Activated CD4-positive, alpha-beta T cell treated with anti-CD3 and anti-CD28 coated beads, Interleukin-10, Interleukin-2, amounts not matched to agents 100 ng/mL and 50 ng/mL, durations not matched to agents 16 hours and 8 hours (primary cell): Measurements from ENCODE around the gene RNF125.

ENCODE experiments used
- DNase-seq: peaks from one replicate; pipeline ENCODE4 v3.0.0-alpha.2; 2020

Gene RNF125

DNA sequence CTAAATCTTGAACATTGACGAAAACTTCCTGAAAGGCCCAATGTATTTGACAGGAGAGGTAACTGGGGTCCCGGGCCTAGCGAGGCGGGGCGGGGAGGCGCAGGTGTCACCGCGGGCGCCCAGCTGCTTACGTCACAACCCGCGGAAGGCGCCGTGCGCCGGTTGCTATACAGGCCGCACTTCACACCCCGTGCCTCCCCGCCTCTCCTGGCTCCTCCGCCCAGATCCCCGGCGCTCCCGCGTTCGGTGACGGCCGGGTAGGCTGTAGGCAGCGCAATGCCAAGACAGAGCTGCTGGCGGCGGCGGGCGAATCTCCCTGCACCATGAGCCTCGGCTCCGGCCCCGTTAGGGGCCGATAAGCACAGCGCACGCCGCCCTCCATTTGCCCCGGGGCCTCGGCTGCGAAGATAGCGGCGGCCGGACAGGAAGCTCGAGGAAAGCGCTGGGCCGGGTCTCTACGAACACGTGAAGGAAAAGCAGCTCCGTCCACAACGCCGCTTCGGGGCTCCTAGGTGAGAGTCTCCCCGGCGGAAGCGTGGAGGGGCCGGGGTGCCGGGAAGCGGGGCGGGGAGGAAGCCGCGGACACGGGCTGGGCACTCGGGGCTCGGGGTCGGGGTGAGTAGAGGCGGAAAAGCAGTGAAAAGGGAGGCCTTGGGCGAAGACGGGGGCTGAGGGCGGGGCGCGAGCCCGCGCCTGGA, 73.2 kb downstream of the RNF125 start, which contains the start of gene RNF138:
Gene RNF138 (plus strand): TSS at position 151 of the 698 bp plus-strand sequence. CDS start 903 bp downstream, outside the sequence.
- DNase-seq: peak; percentile 90

DNA sequence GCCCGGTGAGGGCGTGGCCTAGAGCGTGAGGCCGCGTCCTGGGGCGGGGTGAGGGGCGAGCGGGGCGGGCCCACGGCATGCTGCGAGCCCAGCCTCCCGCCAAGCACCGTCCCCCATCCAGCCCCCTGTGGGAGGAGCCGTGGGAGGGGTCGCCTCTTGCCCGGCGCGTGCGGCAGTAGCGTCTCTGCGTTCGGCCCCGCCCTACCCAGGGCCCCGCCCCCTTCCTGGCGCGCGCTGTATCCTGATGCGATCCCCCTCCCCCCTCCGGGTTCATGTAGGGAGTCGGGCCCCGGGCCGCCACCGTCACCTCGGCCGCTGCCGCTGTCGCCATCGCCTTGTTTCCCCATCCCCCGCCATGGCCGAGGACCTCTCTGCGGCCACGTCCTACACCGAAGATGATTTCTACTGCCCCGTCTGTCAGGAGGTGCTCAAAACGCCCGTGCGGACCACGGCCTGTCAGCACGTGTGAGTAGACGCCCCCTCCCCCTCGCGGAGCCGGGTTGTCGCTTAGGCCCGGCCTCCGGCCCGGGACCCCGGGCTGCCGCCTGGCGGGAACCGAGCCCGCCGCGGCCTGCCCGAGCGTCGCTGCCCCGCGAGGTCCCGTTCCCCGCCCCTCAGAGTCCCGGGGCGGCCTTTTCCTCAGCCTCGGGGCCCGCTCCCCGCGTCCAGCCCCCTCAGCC, 73.9 kb downstream of the RNF125 start:
- peak; percentile 100 for DNase-seq

DNA sequence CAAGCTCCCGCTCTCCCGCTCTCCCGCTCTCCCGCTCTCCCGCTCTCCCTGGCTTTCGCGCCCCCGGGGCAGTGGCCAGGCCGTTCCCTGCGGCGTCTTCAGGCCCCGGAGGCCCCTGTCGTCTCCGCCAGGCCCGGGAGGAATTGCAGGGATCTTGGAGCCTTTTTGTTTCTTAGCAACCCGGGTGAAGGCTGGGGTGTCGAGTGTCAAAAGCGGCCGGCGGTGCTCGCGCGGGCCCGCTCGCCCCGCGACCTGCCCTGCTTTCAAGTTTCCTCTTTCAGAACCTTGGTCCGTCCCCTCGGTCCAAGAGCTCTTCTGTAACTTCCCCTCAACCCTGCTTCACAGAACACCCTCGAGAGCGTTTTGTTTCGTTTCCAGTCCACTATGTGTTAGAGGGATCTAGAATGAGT, 74.5 kb downstream of the RNF125 start:
- DNase-seq: peak; percentile 55

DNA sequence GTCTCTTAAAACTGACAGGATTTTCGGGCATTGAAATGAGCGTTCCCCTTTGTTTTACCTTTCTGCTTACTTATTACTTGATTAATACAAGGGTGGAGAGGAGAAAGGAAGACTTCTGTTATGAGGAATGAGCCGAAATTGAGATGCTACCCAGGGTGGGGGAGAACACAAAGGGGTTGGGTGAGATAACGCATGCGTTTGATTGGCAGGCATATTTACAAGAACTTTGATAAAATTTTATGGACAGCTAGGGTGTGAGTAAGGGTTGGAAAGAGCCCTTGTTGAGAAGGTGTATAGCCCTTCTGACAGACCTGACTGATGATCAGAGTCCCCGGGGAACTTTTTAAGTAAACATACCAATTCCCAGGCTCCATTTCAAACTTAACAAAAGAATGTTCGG, 74.9 kb downstream of the RNF125 start:
- peak; percentile 31 for DNase-seq

DNA sequence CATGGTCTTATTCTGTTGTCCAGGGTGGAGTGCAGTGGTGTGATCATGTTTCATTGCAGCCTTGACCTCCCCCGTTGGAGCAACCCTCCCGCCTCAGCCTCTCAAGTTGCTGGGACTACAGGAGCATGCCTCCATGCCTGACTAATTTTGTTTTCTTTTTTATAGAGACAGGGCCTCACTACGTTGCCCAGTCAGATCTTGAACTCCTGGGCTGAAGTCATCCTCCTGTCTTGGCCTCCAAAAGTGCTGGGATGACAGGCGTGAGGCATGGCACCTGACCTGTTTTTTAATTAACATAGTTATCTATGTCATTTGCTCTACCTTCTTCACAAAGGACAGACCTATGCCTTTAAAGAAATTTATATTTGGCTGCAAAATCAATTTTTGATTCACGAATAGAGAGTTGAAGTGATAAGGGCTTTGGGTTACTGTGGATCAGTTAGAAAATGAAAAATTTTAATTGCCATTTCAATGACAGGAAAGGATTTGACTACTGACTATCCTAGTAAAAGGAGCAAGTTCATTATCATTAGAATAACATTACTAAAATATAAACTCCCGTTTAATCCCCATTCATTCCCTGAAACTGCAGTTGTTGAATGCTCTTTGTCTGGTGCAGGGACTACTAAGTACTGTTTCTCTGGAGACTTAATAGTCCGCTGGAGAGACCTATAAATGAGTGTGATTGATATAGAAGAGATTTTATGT, 76.7 kb downstream of the RNF125 start:
- DNase-seq: peak; percentile 64

DNA sequence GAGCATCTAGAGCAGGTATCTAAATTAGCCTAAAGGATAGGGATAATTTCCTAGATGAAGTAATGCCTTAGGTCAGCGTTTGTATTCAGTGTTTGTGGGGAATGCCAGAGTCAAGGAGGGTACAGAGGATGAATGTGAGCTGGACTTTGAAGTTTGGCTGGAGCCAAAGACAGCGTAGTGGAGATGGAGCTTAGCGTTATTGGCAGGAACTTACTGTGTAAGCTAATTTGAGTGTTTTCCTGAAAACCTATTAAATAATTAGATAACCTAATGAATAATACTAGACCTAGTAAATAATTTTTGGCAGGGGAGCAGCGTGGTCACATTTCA, 77.2 kb downstream of the RNF125 start:
- no peak for DNase-seq

DNA sequence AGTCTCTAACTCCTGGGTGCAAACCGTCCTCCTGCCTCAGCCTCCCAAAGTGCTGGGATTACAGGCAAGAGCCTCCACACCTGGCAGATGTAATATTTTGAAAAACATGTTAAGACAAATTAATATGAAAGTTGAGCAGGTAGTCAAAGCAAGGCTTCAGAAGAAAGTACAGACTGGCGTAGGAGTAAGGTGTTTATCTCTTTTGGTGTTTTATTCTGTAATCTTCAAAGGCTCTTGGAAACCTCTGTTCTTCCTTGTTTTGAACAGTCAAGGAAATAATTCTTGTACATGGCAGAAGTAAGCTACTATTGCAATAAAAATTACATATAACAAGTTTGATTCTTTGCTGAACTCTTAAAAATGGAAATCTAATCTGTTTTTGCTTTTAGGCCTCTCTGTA, 78.3 kb downstream of the RNF125 start:
- DNase-seq: no peak

DNA sequence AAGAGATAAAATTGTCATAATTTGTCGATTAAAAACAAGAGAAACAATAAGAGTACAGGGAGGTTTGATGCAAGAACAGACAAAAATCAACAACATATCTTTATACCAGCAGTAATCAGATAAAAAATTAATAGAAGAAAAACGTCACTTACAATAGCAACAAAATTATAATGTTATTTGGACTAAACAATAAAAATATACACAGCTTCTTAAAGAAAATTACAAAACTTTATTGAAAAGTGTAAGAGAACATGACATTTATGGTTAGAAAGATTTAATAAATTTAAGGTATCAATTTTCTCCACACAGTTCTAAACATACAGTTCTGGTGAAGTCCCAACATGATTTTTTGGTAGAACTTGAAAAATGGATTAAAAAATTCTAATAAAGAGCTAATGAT, 85.9 kb downstream of the RNF125 start:
- DNase-seq: no peak

DNA sequence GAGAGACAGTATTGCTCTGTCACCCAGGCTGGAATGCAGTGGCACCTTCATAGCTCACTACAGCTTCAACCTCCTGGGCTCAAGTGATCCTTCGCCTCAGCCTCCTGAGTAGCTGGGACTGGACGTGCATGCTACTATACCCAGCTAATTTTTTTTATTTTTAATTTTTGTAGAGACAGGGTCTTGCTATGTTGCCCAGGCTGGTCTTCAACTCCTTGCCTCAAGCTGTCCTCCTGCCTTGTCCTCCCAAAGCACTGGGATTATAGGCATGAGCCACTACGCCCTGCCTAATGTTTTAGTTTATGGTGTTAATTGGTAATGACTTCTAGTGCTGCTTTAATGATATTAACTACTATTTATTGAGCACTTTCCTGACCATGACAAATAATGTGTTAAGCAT, 91.4 kb downstream of the RNF125 start:
- no peak for DNase-seq

DNA sequence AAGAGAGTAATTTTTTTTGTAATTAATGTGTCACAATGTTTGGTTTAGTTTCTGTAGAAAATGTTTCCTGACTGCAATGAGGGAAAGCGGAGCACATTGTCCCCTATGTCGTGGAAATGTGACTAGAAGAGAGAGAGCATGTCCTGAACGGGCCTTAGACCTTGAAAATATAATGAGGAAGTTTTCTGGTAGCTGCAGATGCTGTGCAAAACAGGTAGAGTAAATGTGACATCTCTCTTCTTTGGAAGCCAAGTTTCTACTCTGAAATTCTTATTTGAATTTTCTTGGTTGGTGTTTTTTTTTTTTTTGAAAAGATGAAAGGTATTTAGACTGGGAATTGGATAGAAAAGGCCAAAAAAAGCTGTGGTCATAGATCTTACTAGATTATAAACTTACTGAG, 93.1 kb downstream of the RNF125 start:
- no peak for DNase-seq

DNA sequence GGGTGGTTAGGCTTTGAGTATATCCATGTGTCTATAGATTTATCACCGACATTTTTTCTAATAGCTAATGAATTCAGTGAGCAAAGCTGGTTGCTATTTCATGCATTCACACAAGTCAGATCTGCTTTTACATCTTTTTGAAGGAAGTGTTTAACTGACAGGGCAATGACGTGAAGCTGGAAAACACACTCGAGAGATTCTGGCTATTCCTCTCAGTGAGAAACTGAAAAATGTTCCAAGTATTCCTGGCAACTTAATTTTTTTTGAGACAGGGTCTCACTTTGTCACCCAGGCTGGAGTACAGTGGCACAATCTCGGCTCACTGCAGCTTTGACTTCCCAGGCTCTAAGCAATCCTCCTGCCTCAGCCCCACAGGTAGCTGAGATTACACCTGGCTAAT, 94.2 kb downstream of the RNF125 start:
- DNase-seq: no peak

DNA sequence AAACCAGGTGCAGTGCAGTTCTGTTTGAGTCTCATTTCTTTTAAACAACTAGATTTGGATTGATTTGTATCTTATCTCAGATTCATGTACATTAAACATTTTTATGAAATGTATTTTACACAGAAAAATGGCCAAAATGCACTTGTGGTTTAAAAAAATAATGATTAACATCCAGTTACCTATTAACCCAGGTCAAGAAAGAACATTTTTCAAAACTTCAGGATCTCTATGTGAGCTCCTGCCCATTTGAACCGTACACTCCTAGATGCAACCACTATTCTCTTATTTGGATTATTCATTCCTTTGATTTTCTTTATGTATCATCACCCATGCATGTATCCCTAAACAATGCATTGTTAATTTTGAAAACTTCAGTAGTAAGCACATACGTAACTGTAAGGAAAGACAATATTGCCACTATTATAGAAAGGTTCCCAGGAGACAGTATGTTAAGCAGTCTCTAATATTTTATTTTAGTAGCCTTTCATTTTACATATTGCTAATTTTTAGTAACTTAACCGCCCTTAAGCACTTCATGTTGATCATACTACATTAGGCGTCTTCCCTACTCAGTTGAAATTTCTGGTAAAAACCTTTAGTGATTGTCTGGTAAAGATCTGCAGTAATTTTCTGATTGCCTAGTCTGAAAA, 95.8 kb downstream of the RNF125 start:
- no peak for DNase-seq

DNA sequence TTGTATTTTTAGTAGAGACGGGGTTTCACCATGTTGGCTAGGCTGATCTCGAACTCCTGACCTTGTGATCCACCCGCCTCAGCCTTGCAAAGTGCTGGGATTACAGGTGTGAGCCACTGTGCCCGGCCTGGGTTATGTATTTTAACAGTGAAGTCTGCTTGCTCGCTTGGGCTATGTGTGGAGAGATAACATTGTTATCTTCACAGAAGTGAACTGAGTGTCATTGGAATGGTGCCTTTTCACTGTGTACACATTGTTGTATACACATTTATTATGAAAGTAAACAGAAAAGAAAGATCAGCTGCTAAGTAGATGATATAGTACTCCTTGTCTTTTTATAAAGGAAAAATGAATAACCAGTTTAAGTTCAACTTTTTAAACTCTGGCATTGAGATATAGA, 103.4 kb downstream of the RNF125 start:
- no peak for DNase-seq
